BJ (cell line): ENCODE results near the gene RIIAD1. TPM values are rescaled to one million over a fixed set of nuclear protein-coding genes. Genes with fewer than 3 reads are reported as not detected.

ENCODE experiments used
- CTCF ChIA-PET: fragments of 350-600 bp; formaldehyde crosslinking; extraction: SDS; loops from one replicate; lab custom pipeline; 2021; ENCODE audit warnings: antibody characterized with exemption, inconsistent platforms; lab: Yijun Ruan, JAX
- POLR2A ChIA-PET: fragments of 300-600 bp; sonication (Branson Sonifier 250); formaldehyde crosslinking; extraction: SDS; loops from one replicate; lab custom pipeline; 2021; ENCODE audit warnings: antibody characterized with exemption; lab: Charles Lee
- DNase-seq: peaks from one replicate; pipeline ENCODE4 v3.0.0-alpha.2; 2011; ENCODE audit warnings: low read depth
- H3K27me3 ChIP-seq: 2 replicates; pipeline ENCODE4 v1.6.0; 2011; ENCODE audit warnings: low read length; ENCODE audit not compliant: control insufficient read depth, insufficient read depth
- H3K36me3 ChIP-seq: 2 replicates; pipeline ENCODE4 v1.5.1; 2011; ENCODE audit warnings: low read length; ENCODE audit not compliant: control insufficient read depth, insufficient read depth
- H3K4me3 ChIP-seq: 2 replicates; pipeline ENCODE4 v1.5.1; 2011; ENCODE audit warnings: low read depth, mild to moderate bottlenecking, control low read depth, low read length
- polyA plus RNA-seq: library from polyadenylated mRNA; depleted of rRNA; stranded (reverse); fragments of >200 nt; gene quantifications from 2 replicates; pipeline ENCODE4 v1.2.3, GENCODE V29; 2011
- TF ChIP-seq, protein P1 (sequence below): IDR thresholded peaks from 2 replicates; pipeline ENCODE4 v1.5.1; 2011; ENCODE audit warnings: low read depth, mild to moderate bottlenecking, control low read depth, inconsistent platforms, low read length, moderate library complexity; ENCODE audit not compliant: insufficient read depth

The RIIAD1 gene
- polyA plus RNA-seq, 1 experiment: not detected

DNA sequence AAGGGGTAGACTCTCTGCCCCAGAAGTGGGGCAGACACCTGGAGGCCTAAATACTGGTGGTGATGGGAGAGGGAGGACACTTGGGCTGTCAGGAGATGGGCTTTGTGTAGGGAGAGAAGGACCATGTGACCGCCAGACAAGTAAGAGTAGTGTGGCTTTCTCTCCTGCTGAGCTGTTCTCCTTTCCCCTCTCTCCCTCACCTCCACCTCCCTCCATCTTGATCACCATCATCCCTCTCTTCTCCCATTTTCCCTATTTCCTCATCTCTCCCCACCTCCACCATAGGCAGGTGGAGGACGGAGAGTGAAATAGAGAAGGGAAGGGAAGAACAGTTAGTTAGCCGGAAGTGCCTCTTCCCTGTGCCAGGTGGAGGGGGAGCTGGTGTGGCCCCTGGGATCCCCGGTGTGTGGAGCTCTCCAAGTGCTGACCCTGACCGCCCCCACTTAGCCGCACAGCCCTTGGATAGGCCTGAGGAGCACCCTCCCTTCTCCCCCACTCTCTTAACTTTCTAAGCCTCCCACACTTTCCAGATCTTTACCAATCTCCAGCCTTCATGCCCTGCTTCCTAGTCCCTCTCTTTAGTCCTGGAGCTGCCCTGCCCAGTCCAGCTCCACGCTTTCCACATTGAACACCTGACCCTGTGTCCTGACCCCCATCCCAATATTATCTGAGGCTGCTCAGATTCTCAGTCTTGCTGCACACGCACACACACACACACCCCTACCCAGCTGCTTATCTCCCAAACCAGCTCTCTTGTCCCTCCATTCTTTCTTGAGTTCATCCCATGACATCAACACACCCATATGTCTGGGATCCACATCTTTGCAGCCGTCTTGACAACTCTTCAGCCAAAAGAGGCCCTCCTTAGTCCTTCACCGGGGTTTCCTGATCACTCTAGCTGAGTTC, 6.2 kb upstream of the RIIAD1 start:
- H3K4me3 ChIP-seq: no peak overlapping the region
- ChIA-PET CTCF (interaction anchor here (0.7 to 2.0 kb wide), 2 partner anchors 22 to 79 kb away, joined by 3 to 5 read pairs; no protein-coding TSS in a partner anchor), POLR2A (interaction anchor here (0.7 kb wide), 1 partner anchor 85 kb away, joined by 7 read pairs; no protein-coding TSS in a partner anchor)
- DNase-seq: no peak
- H3K27me3 ChIP-seq: peaks cover 49% of the 10 kb centered on the region
- H3K36me3 ChIP-seq: no peaks in the 10 kb centered on the region
- TF ChIP-seq, protein P1, sequence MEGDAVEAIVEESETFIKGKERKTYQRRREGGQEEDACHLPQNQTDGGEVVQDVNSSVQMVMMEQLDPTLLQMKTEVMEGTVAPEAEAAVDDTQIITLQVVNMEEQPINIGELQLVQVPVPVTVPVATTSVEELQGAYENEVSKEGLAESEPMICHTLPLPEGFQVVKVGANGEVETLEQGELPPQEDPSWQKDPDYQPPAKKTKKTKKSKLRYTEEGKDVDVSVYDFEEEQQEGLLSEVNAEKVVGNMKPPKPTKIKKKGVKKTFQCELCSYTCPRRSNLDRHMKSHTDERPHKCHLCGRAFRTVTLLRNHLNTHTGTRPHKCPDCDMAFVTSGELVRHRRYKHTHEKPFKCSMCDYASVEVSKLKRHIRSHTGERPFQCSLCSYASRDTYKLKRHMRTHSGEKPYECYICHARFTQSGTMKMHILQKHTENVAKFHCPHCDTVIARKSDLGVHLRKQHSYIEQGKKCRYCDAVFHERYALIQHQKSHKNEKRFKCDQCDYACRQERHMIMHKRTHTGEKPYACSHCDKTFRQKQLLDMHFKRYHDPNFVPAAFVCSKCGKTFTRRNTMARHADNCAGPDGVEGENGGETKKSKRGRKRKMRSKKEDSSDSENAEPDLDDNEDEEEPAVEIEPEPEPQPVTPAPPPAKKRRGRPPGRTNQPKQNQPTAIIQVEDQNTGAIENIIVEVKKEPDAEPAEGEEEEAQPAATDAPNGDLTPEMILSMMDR: no peak

- TF ChIP-seq, protein P1: no peak
- Histone ChIP-seq H3K4me3 (no peak overlapping the region), H3K36me3 (no peaks in the 10 kb centered on the region), H3K27me3 (peaks cover 53% of the 10 kb centered on the region)
- CTCF ChIA-PET: interaction anchor here (0.7 to 2.0 kb wide), 2 partner anchors 23 to 80 kb away, joined by 3 to 5 read pairs; no protein-coding TSS in a partner anchor
- DNase-seq: no peak
- POLR2A ChIA-PET: no interaction called here
These were observed 5.5 kb upstream of the RIIAD1 start for GRCh38 chr1:151715726-151716404.

- H3K27me3 ChIP-seq: peaks cover 55% of the 10 kb centered on the region
- DNase-seq: no peak
- ChIA-PET POLR2A (interaction anchor here (0.6 kb wide), 1 partner anchor 14 kb away, joined by 7 read pairs; no protein-coding TSS in a partner anchor), CTCF (interaction anchor here (0.7 to 2.0 kb wide), 3 partner anchors 9 to 23 kb away, joined by 3 to 5 read pairs (median 4); no protein-coding TSS in a partner anchor)
- H3K36me3 ChIP-seq: no peaks in the 10 kb centered on the region
- no peak overlapping the region for H3K4me3 ChIP-seq
- TF ChIP-seq, protein P1: no peak
These were observed 4.9 kb upstream of the RIIAD1 start for GRCh38 chr1:151716405-151716762.

DNA sequence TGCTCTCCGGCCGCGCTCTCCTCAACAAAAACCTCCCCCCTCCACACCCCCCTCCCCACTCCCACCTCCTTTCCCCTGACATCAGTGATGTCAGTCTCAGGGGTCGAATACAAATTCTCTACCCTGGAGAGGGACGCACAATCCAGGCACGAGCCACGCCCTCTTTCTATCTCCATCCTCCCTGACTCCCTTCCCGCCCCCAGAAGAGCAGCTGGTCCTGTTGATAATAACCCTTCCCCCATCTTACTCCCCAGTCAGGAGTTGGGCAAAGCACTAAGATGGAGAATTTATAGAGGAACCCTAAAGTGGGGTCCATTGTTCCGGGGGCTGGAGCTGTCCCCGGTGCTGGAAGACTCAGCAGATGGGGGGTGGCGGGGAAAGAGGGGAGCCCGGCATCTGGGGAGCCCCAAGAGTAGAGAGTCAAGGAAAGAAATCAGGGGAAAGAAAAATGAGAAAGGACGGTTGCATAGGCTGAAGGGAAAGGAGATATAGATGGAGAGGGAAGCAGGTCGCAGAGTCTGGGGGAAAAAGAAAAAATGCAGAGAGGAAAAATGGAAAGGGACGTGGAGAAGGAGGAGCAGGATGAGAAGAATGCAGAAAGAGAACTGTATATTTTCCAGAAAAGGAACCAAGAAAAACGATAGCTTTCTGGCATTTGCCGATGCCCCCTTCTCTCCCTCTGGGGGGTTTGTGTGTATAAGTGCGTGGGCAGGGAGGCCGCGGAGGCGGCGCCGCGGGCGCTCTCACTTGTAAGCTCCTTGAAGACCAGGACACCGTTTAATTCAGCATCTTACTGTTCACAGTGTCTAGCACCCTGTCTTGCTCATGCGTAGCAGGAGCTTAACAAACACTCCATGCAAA, 4.3 kb upstream of the RIIAD1 start, which contains the start of gene CELF3:
Gene CELF3, minus strand, starts transcription at position 33 of the 861 bp plus-strand sequence. CDS start 783 bp downstream, outside the sequence.
- H3K27me3 ChIP-seq: peaks cover 55% of the 10 kb centered on the region
- DNase-seq: no peak
- TF ChIP-seq, protein P1: no peak
- no peak within 1 kb of the TSS for H3K4me3 ChIP-seq
- ChIA-PET POLR2A (interaction anchor here (0.6 kb wide), 1 partner anchor 13 kb away, joined by 7 read pairs; no protein-coding TSS in a partner anchor), CTCF (interaction anchor here (0.7 to 1.5 kb wide), 3 partner anchors 10 to 18 kb away, joined by 3 to 5 read pairs (median 4); no protein-coding TSS in a partner anchor)
- H3K36me3 ChIP-seq: no peaks in the 10 kb centered on the region
